Raji (cell line): ENCODE measurements around the gene DDX41.

ENCODE experiments used
- POLR2A ChIP-seq: IDR thresholded peaks from 2 replicates; pipeline ENCODE4 v1.6.1; 2011; ENCODE audit warnings: low read depth, low read length, control low read depth; ENCODE audit not compliant: insufficient read depth

DDX41 gene

DNA sequence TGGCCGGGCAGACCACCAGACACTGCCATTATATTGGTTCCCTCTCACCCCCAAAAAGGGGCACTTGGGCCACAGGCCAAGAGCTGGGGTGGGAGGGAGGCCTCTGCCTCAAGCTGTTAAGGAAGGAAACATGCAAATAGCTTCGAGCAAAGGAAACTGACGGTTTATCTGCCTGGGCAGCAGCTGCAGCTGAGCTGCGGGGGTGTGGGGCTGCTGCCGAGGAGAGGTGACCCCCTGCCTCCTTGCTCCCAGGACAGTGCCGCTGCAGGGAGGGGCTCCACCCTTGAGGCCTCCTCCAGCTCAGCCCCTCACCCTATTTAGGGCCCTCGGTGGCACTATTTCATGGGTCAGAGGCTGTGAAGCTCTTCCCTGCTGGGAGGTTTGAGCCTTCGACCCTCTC, 7.9 kb downstream of the DDX41 start:
- peak; percentile 78 for TF ChIP-seq POLR2A

DNA sequence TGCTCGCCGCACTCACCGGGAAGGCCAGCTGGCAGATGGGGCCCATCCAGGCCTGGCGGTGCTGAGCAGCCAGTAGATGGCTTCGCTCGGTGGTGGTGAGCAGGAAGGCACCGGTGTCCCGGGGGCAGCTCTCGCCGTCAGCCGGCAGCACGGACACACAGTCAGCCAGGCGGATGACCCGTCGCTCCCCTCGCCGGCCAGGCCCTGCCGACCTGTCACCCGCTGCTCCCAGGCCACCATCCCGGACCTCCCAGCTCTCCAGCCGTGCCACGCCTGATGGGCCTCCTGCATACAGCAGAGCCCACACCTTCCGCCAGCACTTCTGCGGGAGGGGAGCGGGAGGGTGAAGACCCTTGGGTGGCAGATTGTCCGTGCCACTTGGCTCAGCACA, 8.5 kb downstream of the DDX41 start:
- no peak for TF ChIP-seq POLR2A

DNA sequence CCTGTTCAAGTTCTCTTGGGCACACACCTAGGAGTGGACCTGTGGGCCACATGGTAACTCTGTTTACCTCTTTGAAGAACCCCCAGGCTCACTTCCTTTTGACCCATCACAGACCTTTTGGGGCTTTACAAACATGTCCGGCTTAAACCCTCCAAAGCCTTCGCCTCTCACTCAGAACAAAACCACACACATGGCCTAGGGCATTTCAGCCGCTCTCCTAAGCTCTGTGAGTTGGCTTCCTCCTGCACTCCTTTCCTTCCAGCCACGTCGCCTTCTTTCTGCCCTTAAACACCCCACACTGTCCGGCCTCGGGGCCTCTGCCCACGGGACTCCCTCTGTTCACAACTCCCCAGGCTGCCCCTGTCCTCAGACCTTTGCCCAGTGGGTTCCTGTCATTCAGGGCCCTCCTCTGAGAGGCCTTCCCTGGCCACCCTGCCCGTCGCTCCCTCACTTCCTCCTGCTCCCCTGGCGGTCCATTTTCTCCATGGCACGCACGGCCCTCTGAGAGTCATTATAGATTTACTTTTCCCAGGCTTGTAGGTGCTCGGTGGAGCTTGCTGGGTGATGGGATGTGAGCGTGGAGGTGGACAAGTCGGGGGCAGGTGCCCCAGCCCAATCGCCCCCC, 9.1 kb downstream of the DDX41 start:
- TF ChIP-seq POLR2A = no peak

DNA sequence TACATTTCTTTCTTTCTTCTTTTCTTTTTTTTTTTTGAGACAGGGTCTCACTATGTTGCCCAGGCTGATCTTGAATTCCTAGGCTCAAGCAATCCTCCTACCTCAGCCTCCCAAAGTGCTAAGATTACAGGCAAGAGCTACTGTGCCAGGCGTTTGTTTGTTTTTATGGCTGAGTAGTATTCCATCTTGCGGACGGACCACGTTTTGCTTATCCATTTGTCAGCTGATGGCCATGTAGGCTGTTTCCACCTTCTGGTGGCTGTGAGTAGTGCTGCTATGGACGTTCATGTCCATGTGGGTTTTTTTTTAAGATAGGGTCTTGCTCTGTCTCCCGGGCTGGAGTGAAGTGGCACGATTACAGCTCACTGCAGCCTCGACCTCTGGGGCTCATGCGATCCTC, 9.6 kb downstream of the DDX41 start:
- no peak for TF ChIP-seq POLR2A

DNA sequence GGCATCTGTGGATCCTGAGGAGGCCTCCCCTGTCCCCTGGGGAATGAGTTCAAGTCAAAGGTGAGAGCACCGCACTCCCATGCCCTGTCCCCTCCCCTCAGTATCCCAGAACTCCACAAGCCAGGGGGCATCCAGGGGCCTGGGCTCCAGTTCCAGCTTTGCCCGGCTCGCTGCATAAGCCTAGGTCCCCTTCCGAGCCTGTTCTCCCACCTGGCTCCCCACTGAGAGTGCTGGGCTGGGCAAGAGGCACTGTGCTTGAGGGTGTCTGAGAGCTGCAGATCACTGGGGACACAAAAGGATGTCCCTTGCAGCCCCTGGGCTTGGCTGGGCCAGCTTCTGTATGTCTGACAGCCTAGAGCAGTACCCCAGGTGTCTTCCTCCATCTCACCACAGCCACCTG, 11.7 kb downstream of the DDX41 start:
- TF ChIP-seq POLR2A = no peak

DNA sequence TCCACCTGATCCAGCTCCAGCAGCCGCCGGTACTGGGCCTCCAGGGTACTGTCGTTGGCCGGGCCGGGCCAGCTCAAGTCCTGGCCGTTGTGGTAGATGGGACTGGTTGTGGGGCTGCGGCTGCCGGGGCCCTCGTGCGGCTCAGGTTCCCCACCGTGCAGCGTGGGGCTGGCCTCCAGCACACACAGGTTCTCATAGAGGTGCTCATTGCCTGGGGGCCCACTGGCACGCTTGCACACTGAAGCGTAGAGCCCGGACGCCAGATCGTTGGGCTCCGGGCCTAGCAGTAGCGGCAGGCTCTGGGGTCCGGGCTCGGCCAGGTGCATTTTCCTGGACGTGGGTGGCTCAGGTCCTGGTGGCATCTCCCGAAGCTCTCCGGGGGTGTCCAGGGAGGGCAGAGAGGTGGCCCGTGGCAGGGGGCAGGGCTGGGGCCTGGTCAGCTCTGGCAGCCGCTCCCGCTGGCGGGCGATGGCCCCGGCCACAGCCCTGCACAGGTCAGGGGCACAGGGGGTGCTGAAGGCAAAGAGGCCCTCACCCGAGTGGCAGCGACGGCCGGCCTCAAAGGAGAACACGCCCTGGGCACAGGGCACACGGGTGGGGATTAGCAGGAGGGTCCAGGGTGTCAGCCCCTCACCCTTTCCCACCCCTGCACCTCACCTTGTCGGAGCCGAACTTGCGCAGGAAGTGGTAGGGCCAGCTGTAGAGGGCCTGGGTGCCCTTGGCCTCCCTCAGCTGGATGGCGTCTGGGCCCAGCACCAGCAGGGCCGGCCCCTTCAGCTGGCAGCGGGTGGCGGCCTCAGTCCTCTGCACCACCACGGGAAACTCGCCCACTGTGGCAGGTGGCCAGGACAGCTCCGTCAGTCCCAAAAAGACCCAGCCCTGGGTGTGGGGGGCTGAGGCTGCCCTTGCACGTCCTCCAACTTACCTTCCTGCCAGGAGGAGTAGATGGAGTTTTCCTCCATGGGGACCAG, 12.4 kb downstream of the DDX41 start:
- TF ChIP-seq POLR2A = no peak

DNA sequence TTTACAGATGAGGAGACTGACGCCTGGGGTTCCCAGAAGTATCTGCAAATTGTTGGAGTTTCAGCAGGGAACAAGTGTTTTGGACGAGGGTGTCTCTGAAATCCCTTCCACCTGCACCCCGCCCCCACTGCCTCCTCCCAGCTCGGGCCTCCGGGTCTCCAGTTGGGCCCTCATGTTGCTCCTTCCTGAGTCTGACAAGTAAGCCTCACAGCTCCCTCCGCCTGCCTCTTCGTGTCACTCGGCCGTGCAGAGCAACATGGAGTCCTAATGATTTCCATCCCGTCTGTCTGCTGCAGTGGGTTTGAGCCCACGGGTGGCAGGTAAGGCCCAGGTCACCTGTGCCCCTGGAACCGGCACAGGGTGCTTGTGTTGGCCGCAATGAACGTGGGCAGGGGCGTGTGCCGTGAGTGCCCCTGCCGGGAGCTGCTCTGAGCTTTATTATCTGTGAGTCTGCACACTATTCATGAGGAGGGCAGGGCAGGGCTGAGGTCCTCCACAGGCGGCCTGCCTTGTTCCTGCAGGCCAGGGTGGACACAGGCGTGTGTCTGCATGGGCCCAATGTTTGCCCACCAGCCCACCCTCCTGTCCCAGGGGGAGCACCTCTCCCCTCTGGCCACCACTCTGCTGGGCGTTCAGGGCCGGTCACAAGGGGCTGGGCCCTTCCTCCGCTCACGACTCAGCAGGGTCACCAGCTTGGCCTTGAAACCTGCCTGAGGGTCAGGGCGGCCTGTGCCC, 13.2 kb downstream of the DDX41 start:
- TF ChIP-seq POLR2A = no peak

DNA sequence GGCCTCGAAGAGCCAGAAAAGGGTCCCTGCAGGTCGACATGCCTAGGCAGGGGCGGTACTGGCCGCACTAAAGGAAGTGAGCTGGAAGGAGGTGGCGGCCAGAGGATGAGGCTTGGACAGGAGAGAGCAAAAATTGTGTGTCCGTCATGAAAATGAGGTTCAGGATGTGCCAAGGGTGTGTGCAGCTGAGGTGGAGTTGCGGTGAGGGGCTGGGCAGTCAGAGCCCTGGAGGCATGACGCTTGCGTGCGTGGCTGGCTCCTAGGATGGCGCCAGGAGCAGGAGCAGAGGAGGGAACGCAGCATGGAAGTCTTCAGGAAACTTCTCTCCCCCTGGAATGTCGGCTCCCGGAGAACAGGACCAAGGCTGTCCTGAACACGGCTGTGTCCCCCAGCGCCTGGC, 13.9 kb downstream of the DDX41 start:
- no peak; the same call in 1 of the 2 replicates for TF ChIP-seq POLR2A

DNA sequence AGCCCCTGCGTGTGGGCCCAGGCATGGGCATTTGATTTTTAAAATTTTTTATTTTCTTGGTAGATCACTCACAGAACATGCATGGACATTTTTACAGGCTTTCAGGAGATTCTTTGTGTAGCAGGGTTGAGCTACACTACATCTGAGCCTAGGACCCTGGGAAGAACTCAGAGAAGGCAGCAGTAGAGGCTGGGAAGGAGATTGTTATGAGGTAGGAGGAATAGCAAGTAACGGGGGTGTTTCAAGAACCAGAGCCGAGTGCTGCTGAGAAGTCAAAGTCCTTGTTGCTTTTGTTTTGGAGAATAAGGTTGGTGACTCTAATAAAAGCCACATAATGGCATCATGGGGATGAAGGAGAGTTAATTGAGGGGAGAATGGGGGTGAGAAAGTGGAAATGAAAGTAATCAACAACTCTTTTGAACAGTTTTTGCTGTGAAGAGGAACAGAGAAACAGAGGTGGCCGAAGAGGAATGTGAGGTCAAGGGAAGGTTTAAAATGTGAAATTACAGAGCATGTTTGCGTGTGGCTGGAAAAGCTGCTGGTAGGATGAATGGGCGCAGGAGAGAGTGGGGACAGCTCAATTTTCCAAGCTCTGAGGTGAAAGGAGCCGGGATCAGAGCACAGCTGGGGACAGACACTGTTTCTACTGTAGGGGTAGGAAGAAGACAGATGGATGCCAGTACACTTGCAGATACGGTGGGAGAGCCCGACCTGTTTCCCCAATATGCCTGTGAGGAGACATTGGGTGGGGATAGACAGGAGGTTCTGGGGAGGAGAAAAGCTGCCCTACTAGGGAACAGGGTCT, 14.7 kb downstream of the DDX41 start:
- TF ChIP-seq POLR2A = no peak

DNA sequence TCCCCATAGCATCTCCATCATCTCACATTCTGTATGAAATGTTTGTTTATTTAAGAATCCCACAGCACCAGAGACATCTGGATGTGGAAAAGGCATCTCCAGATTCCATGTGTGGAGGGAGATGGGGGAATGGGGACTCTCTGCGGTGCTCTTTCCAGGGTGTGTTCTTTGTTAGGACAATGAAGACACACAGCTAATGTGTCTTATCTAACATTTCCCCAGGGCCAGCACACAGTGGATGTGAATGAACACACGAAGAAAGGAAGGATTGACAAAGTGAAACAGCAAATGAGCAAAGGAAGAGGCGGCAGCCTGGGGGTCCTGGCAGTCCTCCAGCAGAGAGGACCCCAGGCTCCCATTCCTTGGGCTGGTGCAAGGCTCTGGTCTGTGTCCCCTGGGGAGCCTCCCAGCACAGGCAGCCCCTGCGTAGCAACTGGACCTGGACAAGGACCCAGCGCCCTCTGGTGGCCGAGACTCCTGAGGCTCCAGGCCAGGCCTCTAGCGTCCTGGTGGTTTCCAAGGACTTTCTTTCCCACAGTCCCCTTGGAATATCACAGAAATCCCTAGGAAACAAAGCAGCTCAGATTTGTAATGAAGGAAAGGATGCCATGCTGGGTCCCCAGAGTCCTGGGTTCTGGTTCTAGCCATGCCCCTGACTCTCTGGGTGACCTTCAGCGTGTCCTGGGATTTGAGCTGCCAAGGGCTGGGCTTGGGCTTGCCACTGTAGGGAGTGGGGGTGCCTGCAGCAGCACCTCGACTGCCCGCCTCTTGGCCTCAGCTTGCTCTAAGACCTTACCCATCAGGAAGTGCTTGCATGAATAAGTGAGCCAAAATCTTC, 15.9 kb downstream of the DDX41 start:
- TF ChIP-seq POLR2A = peak; percentile 37

DNA sequence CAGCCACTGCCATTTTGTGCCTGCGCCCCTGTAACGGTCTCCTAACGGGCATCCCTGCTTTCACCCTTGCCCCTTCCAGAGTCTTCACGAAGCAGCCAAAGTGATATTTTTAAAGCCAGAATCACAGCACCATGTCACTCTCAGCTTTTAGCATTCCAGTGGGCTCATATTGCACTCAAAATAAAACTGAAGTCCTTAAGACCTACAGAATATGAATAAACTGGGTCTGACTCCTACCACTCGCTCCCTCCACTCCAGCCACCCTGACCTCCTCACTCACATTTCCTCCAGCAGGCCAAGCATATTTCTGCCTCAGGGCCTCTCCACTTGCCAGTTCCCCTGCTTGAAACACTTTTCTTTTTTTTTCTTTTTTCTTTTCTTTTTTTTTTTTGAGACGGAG, 16.9 kb downstream of the DDX41 start:
- TF ChIP-seq POLR2A = no peak

DNA sequence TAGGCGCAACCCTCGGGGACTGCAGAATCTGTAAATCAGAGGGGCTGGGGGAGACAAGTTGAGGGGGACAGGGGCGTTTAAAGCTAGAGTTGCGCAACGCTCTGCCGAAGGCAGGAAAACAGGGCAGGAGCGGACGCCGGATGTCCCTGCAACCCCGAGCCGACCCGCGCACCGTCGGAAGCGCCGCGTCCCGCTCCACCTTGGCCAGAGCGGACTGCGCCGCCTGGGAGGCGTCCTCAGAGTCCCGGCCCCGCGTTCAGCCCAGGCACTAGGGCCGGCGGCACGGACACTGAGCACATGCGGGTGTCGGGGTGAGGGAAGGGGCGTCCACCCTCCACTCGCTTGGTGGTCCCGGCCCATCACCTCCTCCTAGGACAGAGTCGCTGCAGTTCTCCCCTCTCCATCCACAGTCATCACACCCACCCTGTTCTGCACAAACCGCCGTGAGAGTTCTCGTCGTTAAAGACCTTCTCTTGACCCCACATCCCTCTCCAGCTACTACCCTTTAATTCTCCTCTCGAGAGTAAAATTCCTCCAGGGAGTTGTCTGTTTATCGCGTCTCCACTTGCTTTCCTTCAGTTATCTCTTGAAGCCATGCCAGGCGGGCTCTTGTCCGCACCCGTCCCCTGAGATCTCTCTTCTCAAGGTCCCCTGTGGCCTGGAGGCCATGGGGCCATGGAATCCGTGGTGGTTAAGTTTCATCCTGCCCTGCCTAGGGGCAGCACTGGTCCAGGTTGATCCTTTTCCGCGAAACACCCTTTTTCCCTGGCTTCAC, 18.6 kb downstream of the DDX41 start:
- TF ChIP-seq POLR2A = no peak

DNA sequence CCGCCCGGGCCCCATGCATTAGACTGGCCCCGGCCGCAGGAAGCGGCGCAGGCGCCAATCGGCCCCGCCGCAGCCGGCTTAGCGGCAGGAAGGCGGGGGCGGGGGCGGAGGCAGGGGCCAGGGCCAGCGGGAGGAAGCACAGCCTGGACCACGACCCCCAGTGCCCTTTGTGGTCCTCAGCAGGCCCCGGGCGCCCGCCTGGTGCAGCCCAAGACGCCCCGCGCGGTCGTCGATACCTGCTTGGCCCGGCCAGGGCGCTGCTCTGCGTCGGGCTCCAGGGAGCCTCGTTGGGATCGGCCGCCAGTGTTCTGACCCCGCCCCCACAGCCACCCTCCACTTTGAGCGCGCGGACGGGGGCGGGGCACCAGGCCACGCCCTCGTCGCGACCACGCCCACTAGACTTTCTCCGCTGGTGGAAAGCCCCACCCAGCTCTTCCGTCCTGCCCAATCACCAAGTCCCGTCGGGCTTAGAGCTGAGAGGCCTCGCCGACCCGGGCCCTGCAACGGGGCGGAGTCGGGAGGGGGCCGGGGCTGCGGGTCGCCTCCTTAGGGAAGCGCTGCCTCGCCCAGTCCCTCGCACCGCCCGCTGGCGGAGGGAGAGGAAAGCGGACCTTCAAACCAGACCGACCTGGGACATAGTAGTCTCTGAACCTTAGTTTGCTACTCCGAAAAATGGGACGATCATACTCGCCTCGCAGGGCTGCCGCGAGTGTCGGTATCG, 19.3 kb downstream of the DDX41 start, which contains the start of gene PDLIM7:
Gene PDLIM7 (minus strand): TSS at position 313 of the 721 bp plus-strand sequence. CDS start 1,092 bp downstream, outside the sequence.
- TF ChIP-seq POLR2A = peak; percentile 92
